Activated naive CD4-positive, alpha-beta T cell treated with anti-CD3 and anti-CD28 coated beads for 36 hours (primary cell): ENCODE measurements around the gene VDR. TPM values are rescaled to one million over a fixed set of nuclear protein-coding genes. Genes with fewer than 3 reads are reported as not detected.

Experiments
- CTCF ChIA-PET: fragments of 350-600 bp; sonication (Branson Sonifier 250); formaldehyde crosslinking; loops from one replicate; lab custom pipeline; 2021; ENCODE audit warnings: antibody characterized with exemption; lab: Charles Lee
- DNase-seq: peaks from one replicate; pipeline ENCODE4 v3.0.0-alpha.2; 2020
- H3K27ac Mint-ChIP-seq: one replicate; pipeline ENCODE4 v1.8.0; 2021; ENCODE audit warnings: mild to moderate bottlenecking, mixed read lengths
- H3K27me3 Mint-ChIP-seq: one replicate; pipeline ENCODE4 v1.8.0; 2021; ENCODE audit warnings: low read depth, mixed read lengths
- H3K36me3 Mint-ChIP-seq: one replicate; pipeline ENCODE4 v1.8.0; 2021; ENCODE audit warnings: low read depth, mixed read lengths
- H3K4me1 Mint-ChIP-seq: one replicate; pipeline ENCODE4 v1.8.0; 2021; ENCODE audit warnings: low read depth, mixed read lengths
- H3K4me3 Mint-ChIP-seq: one replicate; pipeline ENCODE4 v1.8.0; 2021; ENCODE audit warnings: mild to moderate bottlenecking, moderate library complexity, mixed read lengths
- H3K9me3 Mint-ChIP-seq: one replicate; pipeline ENCODE4 v1.8.0; 2021; ENCODE audit warnings: mixed read lengths
- intact Hi-C: fragments of 100-400 bp; cut with micrococcal nuclease; formaldehyde crosslinking; loops from one replicate; pipeline ENCODE4 v1.15.1; 2023
- total RNA-seq, 2 experiments: library from RNA; stranded (reverse); gene quantifications; one replicate each; pipeline ENCODE4 v1.2.3, GENCODE V29; 2021

The VDR gene
- total RNA-seq, result 10 to 100 TPM; 56.4 to 57.7 TPM

- intact Hi-C loops, result loop anchor here (1.0 to 5.0 kb wide), 9 partner anchors 20 to 293 kb away; partner anchors contain the start of genes ASB8, RPAP3 and TMEM106C
These were observed at the start of gene VDR for GRCh38 chr12:47904713-47905709. Gene VDR (minus strand): TSS chr12:47904994. CDS start chr12:47879113, 25,881 bp downstream.

GRCh38 chr12:47954058-47954457 is 49.3 kb upstream of the VDR start:
- intact Hi-C loops, result no loop called here

More at GRCh38 chr12:47904713-47905709, at the start of gene VDR:
- CTCF ChIA-PET, result interaction anchor here (0.6 to 2.6 kb wide), 16 partner anchors 9 to 1207 kb away, joined by 3 to 25 read pairs (median 3); partner anchors contain the start of genes CCDC184 and TMEM106C
- Mint-ChIP-seq H3K27me3 (peaks cover 19% of the 10 kb centered on the region), H3K36me3 (peaks cover 25% of the 10 kb centered on the region), H3K4me1 (peaks cover 40% of the 10 kb centered on the region), H3K27ac (peak within 1 kb of the TSS; percentile 93), H3K4me3 (peak within 1 kb of the TSS; percentile 98), H3K9me3 (no peaks in the 10 kb centered on the region)
- peak; percentile 81 for DNase-seq

GRCh38 chr12:47950856-47951468 is 46.2 kb upstream of the VDR start:
- intact Hi-C loops, result no loop called here
- H3K27me3 Mint-ChIP-seq, result no peaks in the 10 kb centered on the region
- no peaks in the 10 kb centered on the region for H3K9me3 Mint-ChIP-seq
- H3K4me3 Mint-ChIP-seq, result no peak overlapping the region
- CTCF ChIA-PET, result interaction anchor here (0.8 to 3.6 kb wide), 9 partner anchors 11 to 217 kb away, joined by 3 to 17 read pairs (median 4); partner anchors contain the start of genes TMEM106C and VDR
- DNase-seq, result no peak
- H3K4me1 Mint-ChIP-seq, result peaks cover 4% of the 10 kb centered on the region
- H3K27ac Mint-ChIP-seq, result no peak overlapping the region
- no peaks in the 10 kb centered on the region for H3K36me3 Mint-ChIP-seq

More at GRCh38 chr12:47954058-47954457, 49.3 kb upstream of the VDR start:
- no peak overlapping the region for H3K27ac Mint-ChIP-seq
- DNase-seq, result no peak
- CTCF ChIA-PET, result interaction anchor here (0.5 to 3.3 kb wide), 4 partner anchors 9 to 97 kb away, joined by 3 to 12 read pairs (median 3); partner anchors contain the start of gene TMEM106C
- no peak overlapping the region for H3K4me3 Mint-ChIP-seq
- H3K4me1 Mint-ChIP-seq, result peaks cover 4% of the 10 kb centered on the region
- H3K36me3 Mint-ChIP-seq, result no peaks in the 10 kb centered on the region
- H3K27me3 Mint-ChIP-seq, result no peaks in the 10 kb centered on the region
- H3K9me3 Mint-ChIP-seq, result peaks cover 4% of the 10 kb centered on the region

GRCh38 chr12:47949441-47950341 is 44.9 kb upstream of the VDR start:
- Mint-ChIP-seq H3K4me3 (no peak overlapping the region), H3K9me3 (no peaks in the 10 kb centered on the region), H3K4me1 (peaks cover 4% of the 10 kb centered on the region), H3K27ac (no peak overlapping the region), H3K36me3 (no peaks in the 10 kb centered on the region), H3K27me3 (no peaks in the 10 kb centered on the region)
- CTCF ChIA-PET, result interaction anchor here (0.6 to 4.0 kb wide), 26 partner anchors 12 to 803 kb away, joined by 3 to 25 read pairs (median 4); partner anchors contain the start of genes COL2A1, TMEM106C and VDR
- peak; percentile 72 for DNase-seq
- intact Hi-C loops, result loop anchor here (1.0 to 5.0 kb wide), 5 partner anchors 44 to 235 kb away; no protein-coding TSS in a partner anchor

- Mint-ChIP-seq H3K4me3 (no peak overlapping the region), H3K27me3 (peaks cover 3% of the 10 kb centered on the region), H3K36me3 (no peaks in the 10 kb centered on the region), H3K9me3 (no peaks in the 10 kb centered on the region), H3K27ac (no peak overlapping the region), H3K4me1 (peaks cover 4% of the 10 kb centered on the region)
- no peak for DNase-seq
- intact Hi-C loops, result loop anchor here (5.0 kb wide), 2 partner anchors 205 to 220 kb away; no protein-coding TSS in a partner anchor
- CTCF ChIA-PET, result interaction anchor here (0.7 to 4.0 kb wide), 4 partner anchors 15 to 184 kb away, joined by 3 to 25 read pairs (median 4); partner anchors contain the start of gene VDR
These were observed 42.5 kb upstream of the VDR start for GRCh38 chr12:47947341-47947740.

- Mint-ChIP-seq H3K4me3 (no peak overlapping the region), H3K9me3 (no peaks in the 10 kb centered on the region), H3K27me3 (peaks cover 3% of the 10 kb centered on the region), H3K36me3 (no peaks in the 10 kb centered on the region), H3K27ac (no peak overlapping the region), H3K4me1 (peaks cover 4% of the 10 kb centered on the region)
- DNase-seq, result no peak
- CTCF ChIA-PET, result interaction anchor here (0.7 to 4.0 kb wide), 5 partner anchors 12 to 183 kb away, joined by 3 to 25 read pairs (median 3); partner anchors contain the start of gene VDR
- intact Hi-C loops, result loop anchor here (5.0 kb wide), 2 partner anchors 204 to 221 kb away; no protein-coding TSS in a partner anchor
These were observed 41.9 kb upstream of the VDR start for GRCh38 chr12:47946413-47947323.

- CTCF ChIA-PET, result no interaction called here
- intact Hi-C loops, result loop anchor here (5.0 kb wide), 2 partner anchors 203 to 222 kb away; no protein-coding TSS in a partner anchor
These were observed 40.5 kb upstream of the VDR start for GRCh38 chr12:47945341-47945728.

GRCh38 chr12:47944685-47945340 is 40.0 kb upstream of the VDR start:
- H3K4me1 Mint-ChIP-seq, result peaks cover 4% of the 10 kb centered on the region
- H3K27ac Mint-ChIP-seq, result no peak overlapping the region
- peaks cover 10% of the 10 kb centered on the region for H3K27me3 Mint-ChIP-seq
- no peaks in the 10 kb centered on the region for H3K36me3 Mint-ChIP-seq
- intact Hi-C loops, result loop anchor here (5.0 kb wide), 2 partner anchors 203 to 222 kb away; no protein-coding TSS in a partner anchor
- CTCF ChIA-PET, result interaction anchor here (1.0 kb wide), 1 partner anchor 105 kb away, joined by 3 read pairs; no protein-coding TSS in a partner anchor
- H3K4me3 Mint-ChIP-seq, result no peak overlapping the region
- H3K9me3 Mint-ChIP-seq, result no peaks in the 10 kb centered on the region
- DNase-seq, result no peak

More at GRCh38 chr12:47945341-47945728, 40.5 kb upstream of the VDR start:
- Mint-ChIP-seq H3K27me3 (peaks cover 10% of the 10 kb centered on the region), H3K4me3 (no peak overlapping the region), H3K27ac (no peak overlapping the region), H3K36me3 (no peaks in the 10 kb centered on the region), H3K4me1 (peaks cover 4% of the 10 kb centered on the region), H3K9me3 (no peaks in the 10 kb centered on the region)
- no peak for DNase-seq

GRCh38 chr12:47943623-47944340 is 39.0 kb upstream of the VDR start:
- Mint-ChIP-seq H3K27ac (no peak overlapping the region), H3K27me3 (peaks cover 10% of the 10 kb centered on the region), H3K9me3 (no peaks in the 10 kb centered on the region), H3K4me3 (no peak overlapping the region), H3K36me3 (no peaks in the 10 kb centered on the region), H3K4me1 (no peaks in the 10 kb centered on the region)
- intact Hi-C loops, result no loop called here
- no peak for DNase-seq
- CTCF ChIA-PET, result interaction anchor here (0.7 to 1.0 kb wide), 2 partner anchors 104 to 1647 kb away, joined by 3 read pairs; no protein-coding TSS in a partner anchor
